H1 (cell line): Measurements from ENCODE around the gene LTBR. TPM values are rescaled to one million over a fixed set of nuclear protein-coding genes. Genes with fewer than 3 reads are reported as not detected.

ENCODE experiments used
- ASH2L ChIP-seq: fragments of 200-600, 300-600 bp; sonication (generic); IDR thresholded peaks from one replicate; pipeline ENCODE4 v1.7.1; 2017; ENCODE audit warnings: low read length
- BACH1 ChIP-seq: IDR thresholded peaks from 2 replicates; pipeline ENCODE4 v1.6.1; 2012; ENCODE audit warnings: low read length, improper control_type of control experiment
- BCL11A ChIP-seq, 2 experiments: IDR thresholded peaks; one replicate each; pipeline ENCODE4 v1.6.1; 2011; ENCODE audit warnings: low read depth in 2 of 2, low read length in 2 of 2, mild to moderate bottlenecking in 2 of 2
- BRCA1 ChIP-seq: IDR thresholded peaks from 2 replicates; pipeline ENCODE4 v1.6.1; 2012; ENCODE audit warnings: low read depth, low read length, improper control_type of control experiment
- CBX5 ChIP-seq: fragments of 300-800, 300-1000 bp; sonication (generic); IDR thresholded peaks from 2 replicates; pipeline ENCODE4 v1.7.1; 2016; ENCODE audit warnings: antibody characterized with exemption, low read length, low read depth
- CHD1 ChIP-seq: IDR thresholded peaks from 2 replicates; pipeline ENCODE4 v1.6.1; 2012; ENCODE audit warnings: low read depth, low read length, improper control_type of control experiment
- EZH2 ChIP-seq: fragments of 200-600 bp; sonication (generic); IDR thresholded peaks from 2 replicates; pipeline ENCODE4 v1.7.1; 2012; ENCODE audit warnings: low read depth, mild to moderate bottlenecking, moderate library complexity, low read length, inconsistent platforms; ENCODE audit not compliant: severe bottlenecking
- GABPA ChIP-seq: IDR thresholded peaks from 2 replicates; pipeline ENCODE4 v1.6.1; 2011; ENCODE audit warnings: mild to moderate bottlenecking, low read length, moderate library complexity, borderline replicate concordance; ENCODE audit not compliant: insufficient read depth
- HDAC6 ChIP-seq: IDR thresholded peaks from one replicate; pipeline ENCODE4 v1.7.1; 2012; ENCODE audit warnings: low read depth, mild to moderate bottlenecking, inconsistent platforms, low read length, moderate library complexity
- JUN ChIP-seq: IDR thresholded peaks from 2 replicates; pipeline ENCODE4 v1.6.1; 2011; ENCODE audit warnings: low read depth, mild to moderate bottlenecking, improper control_type of control experiment, low read length
- KDM1A ChIP-seq: fragments of 200-600, 300-600 bp; sonication (generic); IDR thresholded peaks from 2 replicates; pipeline ENCODE4 v1.7.1; 2016; ENCODE audit warnings: mild to moderate bottlenecking, low read length, borderline replicate concordance
- KDM4A ChIP-seq: IDR thresholded peaks from one replicate; pipeline ENCODE4 v1.7.1; 2012; ENCODE audit warnings: low read depth, mild to moderate bottlenecking, moderate library complexity, low read length, inconsistent platforms; ENCODE audit not compliant: severe bottlenecking
- NRF1 ChIP-seq: IDR thresholded peaks from 2 replicates; pipeline ENCODE4 v1.6.1; 2011; ENCODE audit warnings: mild to moderate bottlenecking, low read depth, low read length, improper control_type of control experiment
- PHF8 ChIP-seq: fragments of 200-600 bp; sonication (generic); conservative IDR thresholded peaks from 2 replicates; pipeline ENCODE4 v1.7.1; 2012; ENCODE audit warnings: low read depth, mild to moderate bottlenecking, inconsistent platforms, low read length, moderate library complexity
- POLR2AphosphoS5 ChIP-seq: IDR thresholded peaks from 2 replicates; pipeline ENCODE4 v1.6.1; 2011; ENCODE audit warnings: low read depth, low read length
- RBBP5 ChIP-seq: IDR thresholded peaks from 2 replicates; pipeline ENCODE4 v1.7.1; 2012; ENCODE audit warnings: low read depth, mild to moderate bottlenecking, inconsistent platforms, low read length, moderate library complexity, borderline replicate concordance
- RFX5 ChIP-seq: IDR thresholded peaks from 2 replicates; pipeline ENCODE4 v1.6.1; 2011; ENCODE audit warnings: low read depth, low read length, improper control_type of control experiment, borderline replicate concordance
- RNF2 ChIP-seq: fragments of 200-900, 300-1000 bp; sonication (generic); IDR thresholded peaks from 2 replicates; pipeline ENCODE4 v1.7.1; 2016; ENCODE audit warnings: borderline replicate concordance, low read depth, mild to moderate bottlenecking, antibody characterized with exemption, low read length; ENCODE audit not compliant: poor library complexity, severe bottlenecking; ENCODE audit errors: missing control alignments
- RXRA ChIP-seq: IDR thresholded peaks from 2 replicates; pipeline ENCODE4 v1.6.1; 2011; ENCODE audit warnings: low read depth, mild to moderate bottlenecking, low read length, moderate library complexity; ENCODE audit not compliant: insufficient read depth
- SAP30 ChIP-seq: fragments of 300-600 bp; sonication (generic); IDR thresholded peaks from 2 replicates; pipeline ENCODE4 v1.7.1; 2012; ENCODE audit warnings: low read length, moderate library complexity, mild to moderate bottlenecking, inconsistent platforms; ENCODE audit not compliant: insufficient read depth, insufficient replicate concordance
- SIRT6 ChIP-seq: IDR thresholded peaks from one replicate; pipeline ENCODE4 v1.7.1; 2012; ENCODE audit warnings: low read length, inconsistent platforms
- SP1 ChIP-seq: IDR thresholded peaks from 2 replicates; pipeline ENCODE4 v1.6.1; 2011; ENCODE audit warnings: low read depth, low read length
- SP4 ChIP-seq: IDR thresholded peaks from 2 replicates; pipeline ENCODE4 v1.6.1; 2012; ENCODE audit warnings: low read length, inconsistent platforms
- SRF ChIP-seq: IDR thresholded peaks from 2 replicates; pipeline ENCODE4 v1.6.1; 2011; ENCODE audit warnings: mild to moderate bottlenecking, low read depth, low read length, moderate library complexity
- polyA plus RNA-seq, 7 experiments: library from polyadenylated mRNA; depleted of rRNA in 3 of 7; stranded (reverse) in 5 of 7; unstranded in 2 of 7; fragments of >200 nt in 5 of 7; fragments of 200-250 nt in 2 of 7; gene quantifications; 1 replicate in 5 of 7; 2 replicates in 1 of 7; 4 replicates in 1 of 7; pipeline versions ENCODE4 v1.2.1 to v1.2.3, GENCODE V29; 2011 to 2013; ENCODE audit warnings: missing spikeins in 2 of 7, mixed read lengths in 2 of 7
- total RNA-seq: library from RNA; stranded (reverse); fragmentation: NEBNext Ultra II Directional; extraction: Animal tissue kit (Norgen Biotek cat#: 25700); gene quantifications from 2 replicates; pipeline ENCODE4 v1.2.1, GENCODE V29; 2021

Gene LTBR
- total and polyA plus RNA-seq, 2 of the 8 experiments (the other 6 are each of a cell fraction or from before 2014, with no cell fraction given): 5.1 to 6.3 TPM

DNA sequence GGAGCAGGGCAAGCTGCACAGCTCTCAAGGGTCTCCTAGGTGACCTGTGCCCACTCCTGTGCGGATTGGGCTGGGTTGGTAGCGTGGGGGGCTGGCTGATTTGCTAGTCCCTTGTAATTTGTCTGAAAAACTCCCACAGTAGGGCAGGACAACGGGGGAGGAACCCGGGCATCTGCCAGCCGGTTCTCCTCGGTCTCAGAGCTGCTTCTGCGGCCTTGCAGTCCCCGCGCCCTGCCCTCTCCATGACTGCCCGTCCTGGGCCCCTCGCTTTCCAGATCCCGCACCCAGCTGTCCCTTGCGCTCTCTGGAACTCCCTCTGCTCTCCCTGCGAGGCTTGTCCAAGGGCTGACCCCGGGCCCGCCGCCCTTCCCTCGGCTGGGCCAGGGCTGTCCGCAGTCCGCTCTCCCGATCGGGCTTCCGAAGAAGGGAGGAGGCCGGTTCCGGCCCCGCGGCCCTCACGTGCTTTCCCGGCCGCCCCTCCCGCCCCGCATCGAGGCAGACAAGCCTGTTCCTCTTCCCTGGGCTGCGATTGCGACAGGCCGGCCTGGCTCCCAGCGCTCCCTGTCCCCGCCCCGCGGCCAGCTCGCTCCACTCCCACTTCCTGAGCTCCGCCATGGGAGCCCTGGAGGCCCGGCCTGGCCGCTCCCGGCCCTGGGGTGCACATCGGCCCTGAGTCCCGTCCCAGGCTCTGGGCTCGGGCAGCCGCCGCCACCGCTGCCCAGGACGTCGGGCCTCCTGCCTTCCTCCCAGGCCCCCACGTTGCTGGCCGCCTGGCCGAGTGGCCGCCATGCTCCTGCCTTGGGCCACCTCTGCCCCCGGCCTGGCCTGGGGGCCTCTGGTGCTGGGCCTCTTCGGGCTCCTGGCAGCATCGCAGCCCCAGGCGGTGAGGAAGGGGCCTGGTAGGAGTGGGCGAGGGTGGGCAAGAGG, at the start of gene LTBR (continued):
- TF ChIP-seq SP4 (no peak), RXRA (no peak), GABPA (0 out of 2 replicates have a peak, but pooled peaks have one; percentile 61), KDM1A (no peak), RNF2 (no peak), JUN (no peak), PHF8 (peak; percentile 43; the same call in 1 of the 2 replicates), ASH2L (peak; percentile 77), BCL11A (IDR thresholded peaks at IDR 0.05; ENCODE audit: low read depth in 2 of 2, low read length in 2 of 2) (no peak), POLR2AphosphoS5 (no peak), SAP30 (no peak), RBBP5 (peak; percentile 55; the same call in 1 of the 2 replicates), SP1 (no peak), BRCA1 (no peak), SIRT6 (no peak), EZH2 (no peak), SRF (no peak), NRF1 (no peak), KDM4A (no peak), BACH1 (no peak), CBX5 (no peak), RFX5 (no peak), CHD1 (no peak), HDAC6 (no peak)
